GM23338 (cell line): ENCODE results near the gene SARS2. TPM values are rescaled to one million over a fixed set of nuclear protein-coding genes. Genes with fewer than 3 reads are reported as not detected.

ENCODE experiments used
- ATAC-seq: fragments of 200-7000 bp; cut with Tn5 transposase; 3 replicates; pipeline ENCODE4 v1.9.1; 2020
- DNase-seq: peaks from one replicate; pipeline ENCODE4 v3.0.0-alpha.2; 2015; ENCODE audit warnings: low spot score
- H2AFZ ChIP-seq: fragments of 200-600 bp; sonication (generic); 2 replicates; pipeline ENCODE4 v1.8.0; 2016; ENCODE audit warnings: antibody characterized with exemption, mild to moderate bottlenecking, moderate library complexity
- H3F3A ChIP-seq: fragments of 200-600 bp; sonication (generic); replicated peaks from 2 replicates; pipeline ENCODE4 v1.8.0; 2017; ENCODE audit warnings: antibody characterized with exemption, mixed run types, low read depth
- H3K27ac ChIP-seq: fragments of 200-600 bp; sonication (generic); 2 replicates; pipeline ENCODE4 v1.6.1; 2016; ENCODE audit warnings: low read depth
- H3K27me3 ChIP-seq: fragments of 200-600 bp; sonication (generic); 2 replicates; pipeline ENCODE4 v1.8.0; 2016; ENCODE audit warnings: mild to moderate bottlenecking, mixed run types, moderate library complexity; ENCODE audit not compliant: insufficient read depth
- H3K36me3 ChIP-seq: fragments of 200-600 bp; sonication (generic); 2 replicates; pipeline ENCODE4 v1.8.0; 2016; ENCODE audit warnings: mild to moderate bottlenecking; ENCODE audit not compliant: insufficient read depth
- H3K4me1 ChIP-seq: fragments of 200-600 bp; sonication (generic); 2 replicates; pipeline ENCODE4 v1.8.0; 2016; ENCODE audit warnings: mild to moderate bottlenecking, moderate library complexity; ENCODE audit not compliant: insufficient read depth
- H3K4me2 ChIP-seq: fragments of 200-600 bp; sonication (generic); 2 replicates; pipeline ENCODE4 v1.7.1; 2017; ENCODE audit warnings: mixed run types
- H3K4me3 ChIP-seq: fragments of 200-600 bp; sonication (generic); 2 replicates; pipeline ENCODE4 v1.6.1; 2016; ENCODE audit warnings: mixed run types
- H3K79me2 ChIP-seq: fragments of 200-600 bp; sonication (generic); replicated peaks from 2 replicates; pipeline ENCODE4 v1.8.0; 2017; ENCODE audit warnings: mild to moderate bottlenecking; ENCODE audit not compliant: insufficient read depth
- H3K9me2 ChIP-seq: fragments of 200-600 bp; sonication (generic); 2 replicates; pipeline ENCODE4 v1.8.0; 2017; ENCODE audit not compliant: insufficient read depth
- H4K20me1 ChIP-seq: fragments of 200-600 bp; sonication (generic); replicated peaks from 2 replicates; pipeline ENCODE4 v1.8.0; 2017; ENCODE audit warnings: mild to moderate bottlenecking; ENCODE audit not compliant: insufficient read depth
- H3K27ac Mint-ChIP-seq: 2 replicates; pipeline ENCODE4 v1.8.0; 2020; ENCODE audit warnings: inconsistent platforms, mild to moderate bottlenecking, moderate library complexity, mixed read lengths
- H3K27me3 Mint-ChIP-seq: 3 replicates; pipeline ENCODE4 v1.8.0; 2022; ENCODE audit warnings: low read depth, mild to moderate bottlenecking, moderate library complexity, mixed read lengths, inconsistent platforms; ENCODE audit not compliant: insufficient read depth, poor library complexity
- H3K36me3 Mint-ChIP-seq: 3 replicates; pipeline ENCODE4 v1.8.0; 2021; ENCODE audit warnings: low read depth, mild to moderate bottlenecking, inconsistent platforms, moderate library complexity, mixed read lengths
- H3K4me1 Mint-ChIP-seq: 3 replicates; pipeline ENCODE4 v1.8.0; 2020; ENCODE audit warnings: mild to moderate bottlenecking, inconsistent platforms, mixed read lengths
- H3K4me3 Mint-ChIP-seq: 3 replicates; pipeline ENCODE4 v1.8.0; 2021; ENCODE audit warnings: moderate library complexity, mild to moderate bottlenecking, inconsistent platforms, mixed read lengths
- H3K9me3 Mint-ChIP-seq: 3 replicates; pipeline ENCODE4 v1.8.0; 2020; ENCODE audit warnings: moderate library complexity, mild to moderate bottlenecking, inconsistent platforms, mixed read lengths
- CREB1 ChIP-seq: fragments of 250-450 bp; sonication (Bioruptor Pico); IDR thresholded peaks from 2 replicates; pipeline ENCODE4 v1.5.0; 2020; ENCODE audit warnings: low read depth, mild to moderate bottlenecking, moderate library complexity
- CTCF ChIP-seq, 2 experiments: fragments of 200-600 bp in 1 of 2; sonication (generic) in 1 of 2; conservative IDR thresholded peaks; 2 replicates each; pipeline versions ENCODE4 v1.5.1 to v1.6.1; 2016 to 2017; ENCODE audit warnings: antibody characterized with exemption in 2 of 2, low read depth in 2 of 2, mild to moderate bottlenecking in 2 of 2, moderate library complexity in 1 of 2
- POLR2AphosphoS5 ChIP-seq: IDR thresholded peaks from 2 replicates; pipeline ENCODE4 v1.6.1; 2016; ENCODE audit warnings: antibody characterized with exemption, low read depth
- STAT1 ChIP-seq: IDR thresholded peaks from one replicate; pipeline ENCODE4 v1.6.1; 2016; ENCODE audit warnings: antibody characterized with exemption; ENCODE audit not compliant: unreplicated experiment
- ZNF331 ChIP-seq: fragments of 250-450 bp; sonication (Bioruptor Pico); IDR thresholded peaks from 2 replicates; pipeline ENCODE4 v1.5.0; 2020; ENCODE audit warnings: low read depth, mild to moderate bottlenecking, moderate library complexity
- ZNF462 ChIP-seq: fragments of 250-450 bp; sonication (Bioruptor Pico); IDR thresholded peaks from 2 replicates; pipeline ENCODE4 v1.5.0; 2020; ENCODE audit warnings: mild to moderate bottlenecking, moderate library complexity
- polyA plus RNA-seq: library from polyadenylated mRNA; unstranded; fragments of >200 nt; fragmentation: Nextera tagmentation; extraction: Ambion mirVana; gene quantifications from 2 replicates; pipeline ENCODE4 v1.2.1, GENCODE V29; 2016
- total RNA-seq: library from RNA; depleted of rRNA; stranded (reverse); fragments of >200 nt; shearing (Covaris generic); gene quantifications from 2 replicates; pipeline ENCODE4 v1.2.3, GENCODE V29; 2014

SARS2 gene
- total and polyA plus RNA-seq, 2 experiments from 2014 or later, result 70.6 to 75.7 TPM

GRCh38 chr19:38869836-38870607 lies 60.5 kb downstream of the SARS2 start:
- ATAC-seq (peak; percentile 84), DNase-seq (peak; percentile 81)
- peaks cover 8% of the 10 kb centered on the region; the same call in 2 of the 3 replicates for H3K4me1 Mint-ChIP-seq
- H3K27me3 Mint-ChIP-seq, result peaks cover 11% of the 10 kb centered on the region
- Histone ChIP-seq H3K27ac (no peak overlapping the region), H2AFZ (peak overlapping the region; percentile 97), H3F3A (peaks cover 10% of the 10 kb centered on the region; the same call in 1 of the 2 replicates), H3K79me2 (no peaks in the 10 kb centered on the region), H3K9me2 (no peaks in the 10 kb centered on the region), H4K20me1 (no peaks in the 10 kb centered on the region), H3K27me3 (peaks cover 19% of the 10 kb centered on the region), H3K4me1 (no peaks in the 10 kb centered on the region), H3K36me3 (no peaks in the 10 kb centered on the region), H3K4me3 (peak overlapping the region; percentile 81), H3K4me2 (peak overlapping the region; percentile 91)
- H3K36me3 Mint-ChIP-seq, result no peaks in the 10 kb centered on the region
- TF ChIP-seq STAT1 (no peak), ZNF462 (CRISPR knock-in tag) (no peak), ZNF331 (CRISPR knock-in tag) (no peak), CREB1 (CRISPR knock-in tag) (peak; percentile 35; the same call in 1 of the 2 replicates), CTCF (conservative IDR thresholded peaks at IDR 0.05; ENCODE audit: low read depth in 2 of 2) (peak; percentile 68 to 82), POLR2AphosphoS5 (peak; percentile 63)
- H3K9me3 Mint-ChIP-seq, result no peaks in the 10 kb centered on the region; the same call in 2 of the 3 replicates
- H3K27ac Mint-ChIP-seq, result no peak overlapping the region
- peak overlapping the region; percentile 78 for H3K4me3 Mint-ChIP-seq
